WERI-Rb-1 (cell line): ENCODE results near the gene DPPA5.
"Not testable (repeated sequence)": the region's sequence is repeated elsewhere in the genome, so short reads cannot be mapped to it uniquely, and the experiment has no call there.

Experiments used
- DNase-seq: peaks from one replicate; pipeline ENCODE4 v3.0.0-alpha.2; 2020
- H3K27ac ChIP-seq: fragments of 250-450 bp; sonication (Bioruptor Pico); 2 replicates; pipeline ENCODE4 v1.5.1; 2020; ENCODE audit warnings: mild to moderate bottlenecking, moderate library complexity
- H3K27me3 ChIP-seq: fragments of 250-450 bp; sonication (Bioruptor Pico); 2 replicates; pipeline ENCODE4 v1.5.1; 2021; ENCODE audit warnings: mild to moderate bottlenecking, low read depth, moderate library complexity; ENCODE audit not compliant: insufficient read depth, severe bottlenecking
- H3K36me3 ChIP-seq: fragments of 250-450 bp; sonication (Bioruptor Pico); 2 replicates; pipeline ENCODE4 v1.5.1; 2020; ENCODE audit warnings: mild to moderate bottlenecking, moderate library complexity
- H3K4me3 ChIP-seq: 2 replicates; pipeline ENCODE4 v1.5.1; 2011; ENCODE audit warnings: low read depth, mild to moderate bottlenecking, control low read depth, low read length
- H3K9me3 ChIP-seq: fragments of 250-450 bp; sonication (Bioruptor Pico); 2 replicates; pipeline ENCODE4 v1.5.1; 2021; ENCODE audit warnings: mild to moderate bottlenecking, moderate library complexity; ENCODE audit not compliant: severe bottlenecking
- CTCF ChIP-seq: IDR thresholded peaks from 2 replicates; pipeline ENCODE4 v1.5.1; 2011; ENCODE audit warnings: low read depth, mild to moderate bottlenecking, control low read depth, inconsistent platforms, low read length

The DPPA5 gene

GRCh38 chr6:73314577-73315492 lies 39.2 kb downstream of the DPPA5 start:
- Histone ChIP-seq H3K27ac (no peak overlapping the region), H3K9me3 (peaks cover 4% of the 10 kb centered on the region), H3K27me3 (no peaks in the 10 kb centered on the region), H3K4me3 (no peak overlapping the region), H3K36me3 (no peaks in the 10 kb centered on the region)
- no peak for DNase-seq
- TF ChIP-seq CTCF, result no peak

- H3K36me3 ChIP-seq, H3K27me3 ChIP-seq, H3K27ac ChIP-seq: not testable (repeated sequence)
These were observed 43.6 kb downstream of the DPPA5 start for GRCh38 chr6:73310503-73310845.

GRCh38 chr6:73309785-73310502 lies 44.1 kb downstream of the DPPA5 start:
- H3K36me3 ChIP-seq, result no peaks in the 10 kb centered on the region
- no peaks in the 10 kb centered on the region for H3K27me3 ChIP-seq
- peak overlapping the region; percentile 39 for H3K27ac ChIP-seq
- DNase-seq, result peak; percentile 58
- peak; percentile 44 for TF ChIP-seq CTCF
- H3K9me3 ChIP-seq, result no peaks in the 10 kb centered on the region
- H3K4me3 ChIP-seq, result peak overlapping the region; percentile 51

More at GRCh38 chr6:73310503-73310845, 43.6 kb downstream of the DPPA5 start:
- H3K4me3 ChIP-seq, result peak overlapping the region; percentile 51
- not testable (repeated sequence) for DNase-seq, H3K9me3 ChIP-seq

DNA sequence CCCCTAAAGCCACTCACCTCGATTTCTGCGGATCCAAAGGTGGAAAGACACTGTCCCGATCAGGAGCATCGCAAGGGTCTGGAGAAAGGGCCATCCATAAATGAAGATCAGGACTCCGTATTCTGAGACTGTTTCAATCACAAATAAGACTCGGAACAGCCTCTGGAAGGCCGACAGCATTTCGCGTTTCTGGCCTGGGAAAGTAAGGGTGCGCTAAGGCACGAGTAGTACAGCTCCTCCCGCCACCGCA lies 44.6 kb downstream of the DPPA5 start:
- H3K27me3 ChIP-seq, result no peaks in the 10 kb centered on the region
- peak overlapping the region; percentile 39; the same call in 1 of the 2 replicates for H3K27ac ChIP-seq
- no peak for DNase-seq
- H3K9me3 ChIP-seq, result no peaks in the 10 kb centered on the region
- peak overlapping the region; percentile 51 for H3K4me3 ChIP-seq
- no peaks in the 10 kb centered on the region for H3K36me3 ChIP-seq
- no peak for TF ChIP-seq CTCF

DNA sequence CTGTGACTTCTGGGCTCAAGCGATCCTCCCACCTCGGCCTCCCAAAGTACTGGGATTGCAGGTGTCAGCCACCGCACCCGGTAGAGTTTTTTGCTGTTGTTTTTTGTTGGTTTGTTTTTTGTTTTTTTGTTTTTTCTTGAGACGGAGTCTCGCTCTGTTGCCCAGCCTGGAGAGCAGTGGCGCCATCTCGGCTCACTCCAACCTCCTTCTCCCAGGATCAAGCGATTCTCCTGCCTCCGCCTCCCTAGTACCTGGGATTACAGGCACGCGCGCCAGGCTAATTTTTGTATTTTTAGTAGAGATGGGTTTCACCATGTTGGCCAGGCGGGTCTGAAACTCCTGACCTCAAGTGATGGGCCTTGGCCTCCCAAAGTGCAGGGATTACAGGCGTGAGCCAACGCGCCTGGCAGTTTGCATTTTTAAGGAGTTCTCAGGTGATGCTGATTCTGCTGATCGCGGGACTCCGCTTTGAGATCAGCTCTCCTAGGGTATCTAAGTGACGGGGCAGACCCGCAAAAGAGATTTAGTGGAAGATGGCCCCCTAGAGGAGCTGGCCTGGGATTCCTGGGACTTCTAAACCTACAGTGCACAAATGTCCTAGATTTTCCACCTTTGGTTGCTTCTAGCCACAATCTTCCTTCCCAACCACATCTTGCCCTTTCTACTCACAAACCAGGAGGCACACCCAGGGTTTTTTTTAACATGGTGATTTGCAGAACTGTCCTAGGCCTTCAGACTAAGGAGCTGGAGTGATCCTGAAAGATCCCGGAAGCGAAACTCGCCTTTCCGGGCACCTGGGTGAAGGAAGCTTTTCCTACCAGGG lies 45.2 kb downstream of the DPPA5 start:
- Histone ChIP-seq H3K36me3 (no peaks in the 10 kb centered on the region), H3K27me3 (no peaks in the 10 kb centered on the region), H3K4me3 (peak overlapping the region; percentile 51), H3K27ac (no peak overlapping the region), H3K9me3 (no peaks in the 10 kb centered on the region)
- TF ChIP-seq CTCF, result no peak
- no peak for DNase-seq

- not testable (repeated sequence) for H3K4me3 ChIP-seq, H3K27me3 ChIP-seq, H3K9me3 ChIP-seq, H3K27ac ChIP-seq, H3K36me3 ChIP-seq, DNase-seq
These were observed 50.3 kb downstream of the DPPA5 start for GRCh38 chr6:73303773-73304172.
